K562 (cell line): ENCODE results near the gene EXOC4. TPM values are rescaled to one million over a fixed set of nuclear protein-coding genes. Genes with fewer than 3 reads are reported as not detected.

Experiments
- ATAC-seq: fragments of 200-7000 bp; cut with Tn5 transposase; 3 replicates; pipeline ENCODE4 v1.9.1; 2020; ENCODE audit warnings: moderate library complexity
- BruUV-seq: library from RNA; stranded (reverse); fragments of 400-500 nt; replicated peaks from 2 replicates; lab custom pipeline; 2021; lab: Mats Ljungman, UMichigan
- CTCF ChIA-PET: fragments of 300-600 bp; formaldehyde crosslinking; extraction: SDS; loops from one replicate; lab custom pipeline; 2021; ENCODE audit warnings: low intra/inter-chr PET ratio; lab: Yijun Ruan, JAX
- POLR2A ChIA-PET: fragments of 300-600, 350-650 bp; sonication (Branson Sonifier 250); formaldehyde crosslinking; extraction: SDS; loops from one replicate; lab custom pipeline; 2021; ENCODE audit warnings: antibody characterized with exemption, inconsistent platforms; lab: Yijun Ruan, JAX
- DNase-seq, 4 experiments: peaks; one replicate each; pipeline versions ENCODE4 v3.0.0 to v3.0.0-alpha.2; 2011 to 2018; ENCODE audit warnings: low spot score in 3 of 4, mixed read lengths in 3 of 4; ENCODE audit errors: extremely low read depth in 1 of 4
- FAIRE-seq: peaks from 2 replicates; lab custom pipeline; 2011; peaks lifted over from hg19 to GRCh38; lab: Jason Lieb, UNC
- H2AFZ ChIP-seq: 2 replicates; pipeline ENCODE4 v1.6.0; 2011; ENCODE audit warnings: low read depth, low read length, control low read depth, inconsistent platforms
- H3K27ac ChIP-seq: fragments of 200-600 bp; 3 replicates; pipeline ENCODE4 v1.8.0; 2011; ENCODE audit warnings: low read depth, mild to moderate bottlenecking, control low read depth, inconsistent platforms, low read length, moderate library complexity, mixed read lengths; ENCODE audit errors: extremely low read depth
- H3K27me3 ChIP-seq, 2 experiments: fragments of 300-600 bp in 1 of 2; 2 replicates in 1 of 2; 3 replicates in 1 of 2; pipeline versions ENCODE4 v1.6.0 to v1.8.0; 2011; ENCODE audit warnings: inconsistent platforms in 2 of 2, low read length in 2 of 2, mild to moderate bottlenecking in 1 of 2, mixed read lengths in 1 of 2, moderate library complexity in 1 of 2; ENCODE audit not compliant: control insufficient read depth in 2 of 2, insufficient read depth in 2 of 2
- H3K36me3 ChIP-seq: fragments of 300-600 bp; 3 replicates; pipeline ENCODE4 v1.8.0; 2011; ENCODE audit warnings: mild to moderate bottlenecking, low read length, inconsistent platforms; ENCODE audit not compliant: control insufficient read depth, insufficient read depth
- H3K4me1 ChIP-seq, 2 experiments: fragments of 200-600 bp in 1 of 2; replicated peaks in 1 of 2; 2 replicates in 1 of 2; 3 replicates in 1 of 2; pipeline versions ENCODE4 v1.5.1 to v1.8.0; 2011; ENCODE audit warnings: inconsistent platforms in 2 of 2, low read length in 2 of 2, mild to moderate bottlenecking in 1 of 2, mixed read lengths in 1 of 2, moderate library complexity in 1 of 2; ENCODE audit not compliant: control insufficient read depth in 2 of 2, insufficient read depth in 2 of 2
- H3K4me2 ChIP-seq: 2 replicates; pipeline ENCODE4 v1.6.1; 2011; ENCODE audit warnings: low read length, control low read depth, inconsistent platforms, mixed read lengths; ENCODE audit not compliant: insufficient read depth
- H3K4me3 ChIP-seq: fragments of 200-600 bp; sonication (generic), shearing (Covaris generic); 2 replicates; pipeline ENCODE4 v1.5.1; 2016; ENCODE audit warnings: control low read depth, inconsistent platforms
- H3K79me2 ChIP-seq: fragments of 200-600 bp; 3 replicates; pipeline ENCODE4 v1.8.0; 2011; ENCODE audit warnings: low read length, inconsistent platforms; ENCODE audit not compliant: control insufficient read depth, insufficient read depth
- H3K9ac ChIP-seq, 2 experiments: 2 replicates each; pipeline versions ENCODE4 v1.6.0 to v1.6.1; 2011; ENCODE audit warnings: low read depth in 2 of 2, low read length in 2 of 2, control low read depth in 1 of 2, inconsistent platforms in 1 of 2, mild to moderate bottlenecking in 1 of 2, mixed read lengths in 1 of 2; ENCODE audit not compliant: insufficient read depth in 1 of 2
- H3K9me1 ChIP-seq: one replicate; pipeline ENCODE4 v1.6.0; 2011; ENCODE audit warnings: inconsistent platforms, mild to moderate bottlenecking, low read length, moderate library complexity; ENCODE audit not compliant: control insufficient read depth, insufficient read depth
- H3K9me3 ChIP-seq: replicated peaks from 2 replicates; pipeline ENCODE4 v1.5.1; 2011; ENCODE audit warnings: low read depth, low read length, inconsistent platforms; ENCODE audit not compliant: control insufficient read depth, insufficient read depth
- H4K20me1 ChIP-seq: replicated peaks from 2 replicates; pipeline ENCODE4 v1.6.1; 2011; ENCODE audit warnings: low read length, inconsistent platforms, mixed read lengths; ENCODE audit not compliant: control insufficient read depth, insufficient read depth
- ELF2 ChIP-seq: fragments of 250-450 bp; sonication (Bioruptor Pico); IDR thresholded peaks from 2 replicates; pipeline ENCODE4 v1.5.0; 2021; ENCODE audit warnings: mild to moderate bottlenecking
- FOXK1 ChIP-seq: sonication (generic); formaldehyde crosslinking; IDR thresholded peaks from 2 replicates; pipeline ENCODE4 v1.8.0; 2022; ENCODE audit warnings: missing genetic modification reagents, mild to moderate bottlenecking, borderline replicate concordance
- GTF2E2 ChIP-seq: fragments of 200-800 bp; sonication (Bioruptor generic); IDR thresholded peaks from 2 replicates; pipeline ENCODE4 v1.6.1; 2016; ENCODE audit warnings: missing genetic modification characterization, missing compliant biosample characterization
- HMG20A ChIP-seq: fragments of 450-650 bp; formaldehyde crosslinking; conservative IDR thresholded peaks from 2 replicates; pipeline ENCODE4 v1.4.0; 2020; ENCODE audit warnings: mild to moderate bottlenecking, mixed read lengths
- IFI16 ChIP-seq: fragments of 250-450 bp; sonication (Bioruptor Pico); IDR thresholded peaks from 2 replicates; pipeline ENCODE4 v2.1.2; 2022; ENCODE audit warnings: mild to moderate bottlenecking, inconsistent platforms
- JUN ChIP-seq, 2 experiments: sonication (generic) in 1 of 2; formaldehyde crosslinking in 1 of 2; IDR thresholded peaks; 2 replicates each; pipeline versions ENCODE4 v1.6.1 to v1.8.0; 2012 to 2022; ENCODE audit warnings: borderline replicate concordance in 2 of 2, mild to moderate bottlenecking in 2 of 2, improper control_type of control experiment in 1 of 2, low read depth in 1 of 2, low read length in 1 of 2, missing genetic modification reagents in 1 of 2
- NFE2 ChIP-seq: IDR thresholded peaks from 2 replicates; pipeline ENCODE4 v1.6.1; 2014; ENCODE audit warnings: antibody characterized with exemption, low read depth
- NFIX ChIP-seq: fragments of 250-450 bp; sonication (Bioruptor Pico); IDR thresholded peaks from 2 replicates; pipeline ENCODE4 v1.4.0; 2020; ENCODE audit warnings: low read depth, mild to moderate bottlenecking, moderate library complexity
- POLR2B ChIP-seq: fragments of 450-650 bp; IDR thresholded peaks from 2 replicates; pipeline ENCODE4 v1.6.1; 2018; ENCODE audit warnings: low read depth; ENCODE audit not compliant: partially characterized antibody
- POU5F1 ChIP-seq: fragments of 150-350 bp; IDR thresholded peaks from 2 replicates; pipeline ENCODE4 v1.6.1; 2014; ENCODE audit warnings: borderline replicate concordance, low read length, low read depth, mild to moderate bottlenecking; ENCODE audit not compliant: partially characterized antibody
- SMARCC2 ChIP-seq: fragments of 450-650 bp; IDR thresholded peaks from 2 replicates; pipeline ENCODE4 v1.6.1; 2017; ENCODE audit warnings: antibody characterized with exemption, moderate library complexity, mild to moderate bottlenecking, low read depth
- SNRNP70 ChIP-seq: fragments of 200-400 bp; formaldehyde crosslinking; optimal IDR thresholded peaks from 2 replicates; pipeline ENCODE3; 2017; ENCODE audit warnings: low read depth, low read length
- ZNF316 ChIP-seq: fragments of 450-650 bp; IDR thresholded peaks from 2 replicates; pipeline ENCODE4 v1.6.1; 2016
- WGBS: fragments of 100-300 bp; shearing (Covaris generic); methylation state at CpG from one replicate; pipeline ENCODE4 v1.1.6; 2016; ENCODE audit warnings: low coverage, mixed read lengths; ENCODE audit not compliant: insufficient coverage; ENCODE audit errors: missing lambda C conversion rate; 5-methylcytosine and 5-hydroxymethylcytosine counted together
- in situ Hi-C: fragments of 300-500 bp; cut with MboI; formaldehyde crosslinking; loops from 4 replicates; pipeline ENCODE4 v1.15.0; 2018; ENCODE audit warnings: inconsistent platforms, mixed read lengths
- intact Hi-C: fragments of 100-400 bp; cut with micrococcal nuclease; formaldehyde crosslinking; loops from 2 replicates; pipeline ENCODE4 v1.14.2; 2022
- polyA plus RNA-seq, 8 experiments: library from polyadenylated mRNA; depleted of rRNA in 4 of 8; stranded (reverse) in 5 of 8; unstranded in 3 of 8; fragments of >200 nt; fragmentation: Nextera tagmentation in 2 of 8; fragmentation: Illumina TruSeq in 1 of 8; extraction: Ambion mirVana in 2 of 8; extraction: Trizol in 1 of 8; gene quantifications; 2 replicates each; pipeline versions ENCODE4 v1.2.1 to v1.2.3, GENCODE V29; 2011 to 2014; ENCODE audit warnings: inconsistent platforms in 1 of 8, missing spikeins in 1 of 8
- total RNA-seq, 7 experiments: library from RNA; depleted of rRNA in 6 of 7; stranded (reverse); fragments of >200 nt in 6 of 7; fragmentation: Illumina TruSeq in 2 of 7; extraction: Trizol in 2 of 7; gene quantifications; 2 replicates each; pipeline versions ENCODE4 v1.2.1 to v1.2.3, GENCODE V29; 2011 to 2021; ENCODE audit warnings: low replicate concordance in 1 of 7
- TF ChIP-seq, protein P1 (sequence below): fragments of 450-650 bp; IDR thresholded peaks from 2 replicates; pipeline ENCODE4 v1.6.1; 2016

Gene EXOC4
- total and polyA plus RNA-seq, 9 of the 15 experiments (the other 6 are each of a cell fraction or from before 2014, with no cell fraction given) = 18.5 to 73.1 (median 46.6) TPM

DNA sequence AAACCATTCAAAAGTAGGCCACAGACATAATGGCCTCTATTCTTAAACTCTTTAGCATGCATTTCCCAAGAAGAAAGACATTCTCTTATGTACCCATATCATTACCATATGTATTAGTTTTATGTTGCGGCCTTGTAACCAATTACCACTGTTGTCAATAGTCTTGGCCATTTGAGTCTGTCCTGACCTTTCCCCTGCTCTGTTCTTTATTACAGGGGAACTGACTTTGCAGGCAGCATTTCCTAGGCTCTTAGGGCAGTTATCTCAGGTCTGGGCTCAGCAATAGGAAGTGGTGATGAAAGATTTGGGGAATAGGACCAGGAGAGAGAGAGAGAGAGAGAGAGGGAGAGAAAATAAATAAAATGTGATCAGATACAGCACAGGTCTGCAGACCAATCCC lies 679.7 kb downstream of the EXOC4 start (continued):
- TF ChIP-seq FOXK1 = no peak
- no peak for TF ChIP-seq SMARCC2
- TF ChIP-seq IFI16 (CRISPR knock-in tag) = no peak
- no peak for TF ChIP-seq JUN (IDR thresholded peaks at IDR 0.05; ENCODE audit: borderline replicate concordance, low read depth, low read length)
- TF ChIP-seq JUN (CRISPR knock-in tag; IDR thresholded peaks at IDR 0.05; ENCODE audit: borderline replicate concordance) = no peak
- no peak for TF ChIP-seq POLR2B
- no peak for TF ChIP-seq ELF2 (CRISPR knock-in tag)
- no peak for TF ChIP-seq POU5F1

GRCh38 chr7:133934262-133934976 lies 681.5 kb downstream of the EXOC4 start:
- H3K79me2 ChIP-seq = no peaks in the 10 kb centered on the region
- H3K9ac ChIP-seq = no peak overlapping the region
- no peaks in the 10 kb centered on the region for H3K9me1 ChIP-seq
- no peaks in the 10 kb centered on the region for H3K4me1 ChIP-seq
- H3K36me3 ChIP-seq = peaks cover 6% of the 10 kb centered on the region; the same call in 2 of the 3 replicates
- intact Hi-C loops = no loop called here
- 33% methylated on average over 9 of the region's 9 CpGs for WGBS
- H3K27me3 ChIP-seq = no peaks in the 10 kb centered on the region
- BruUV-seq = no TSS peak
- TF ChIP-seq HMG20A (CRISPR knock-in tag) = no peak
- peak; percentile 55 for TF ChIP-seq ZNF316
- TF ChIP-seq GTF2E2 (tag) = no peak
- peak; percentile 52; the same call in 1 of the 2 replicates for TF ChIP-seq NFE2
- TF ChIP-seq, protein P1, sequence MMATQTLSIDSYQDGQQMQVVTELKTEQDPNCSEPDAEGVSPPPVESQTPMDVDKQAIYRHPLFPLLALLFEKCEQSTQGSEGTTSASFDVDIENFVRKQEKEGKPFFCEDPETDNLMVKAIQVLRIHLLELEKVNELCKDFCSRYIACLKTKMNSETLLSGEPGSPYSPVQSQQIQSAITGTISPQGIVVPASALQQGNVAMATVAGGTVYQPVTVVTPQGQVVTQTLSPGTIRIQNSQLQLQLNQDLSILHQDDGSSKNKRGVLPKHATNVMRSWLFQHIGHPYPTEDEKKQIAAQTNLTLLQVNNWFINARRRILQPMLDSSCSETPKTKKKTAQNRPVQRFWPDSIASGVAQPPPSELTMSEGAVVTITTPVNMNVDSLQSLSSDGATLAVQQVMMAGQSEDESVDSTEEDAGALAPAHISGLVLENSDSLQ = peak; percentile 78
- no peak for TF ChIP-seq SNRNP70
- TF ChIP-seq NFIX (CRISPR knock-in tag) = no peak
- TF ChIP-seq, all 486 proteins: peak for 3
- Histone ChIP-seq H3K27ac (no peak overlapping the region), H3K9me3 (no peaks in the 10 kb centered on the region), H2AFZ (no peak overlapping the region), H3K4me2 (no peak overlapping the region), H3K4me3 (no peak overlapping the region), H4K20me1 (no peaks in the 10 kb centered on the region)
- in situ Hi-C loops = no loop called here
- no peak for FAIRE-seq
- no peak for DNase-seq
- ChIA-PET CTCF (no interaction called here), POLR2A (interaction anchor here (0.9 to 1.9 kb wide), 3 partner anchors 11 to 23 kb away, joined by 3 to 9 read pairs (median 7); no protein-coding TSS in a partner anchor)
- no peak for ATAC-seq
